Measurements from ENCODE around the gene CKS1B.

DNA sequence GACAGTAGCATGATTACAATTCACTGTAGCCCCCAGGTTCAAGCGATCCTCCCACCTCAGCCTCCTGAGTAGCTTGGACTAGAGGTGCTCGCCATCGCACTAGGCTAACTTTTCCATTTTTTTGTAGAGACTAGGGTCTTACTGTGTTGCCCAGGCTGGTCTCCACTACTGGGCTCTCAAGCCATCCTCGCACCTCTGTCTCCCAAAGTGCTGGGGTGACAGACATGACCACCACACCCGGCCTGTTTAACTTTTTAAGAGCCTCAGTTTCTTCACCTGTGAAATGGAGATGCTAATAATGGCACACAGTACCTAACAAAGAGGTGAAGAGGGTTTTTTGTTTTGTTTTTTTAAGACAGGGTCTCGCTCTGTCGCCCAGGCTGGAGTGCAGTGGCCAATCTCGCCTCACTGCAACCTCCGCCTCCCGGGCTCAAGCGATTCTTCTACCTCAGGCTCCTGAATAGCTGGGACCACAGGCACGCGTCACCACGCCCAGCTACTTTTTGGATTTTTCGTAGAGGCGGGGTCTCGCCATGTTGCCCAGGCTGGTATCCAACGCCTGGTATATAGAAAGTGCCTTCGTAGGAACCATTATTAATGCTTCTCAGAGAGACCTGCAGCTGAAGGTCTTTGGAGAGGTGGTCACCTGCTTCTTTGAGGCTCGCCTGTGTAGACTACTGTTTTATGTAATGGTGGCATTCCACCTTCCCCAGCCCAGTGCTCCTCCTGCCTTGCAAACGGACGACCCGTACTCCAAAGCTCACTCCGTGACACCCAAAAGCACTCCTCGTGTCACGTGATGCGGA lies 38.5 kb upstream of the CKS1B start:
- no peak for TF ChIP-seq OSR1 (CRISPR knock-in tag; IDR thresholded peaks at IDR 0.05)
- TF ChIP-seq BACH2 (CRISPR knock-in tag; IDR thresholded peaks at IDR 0.05; ENCODE audit: borderline replicate concordance) = no peak
- TF ChIP-seq ZFP30 (CRISPR knock-in tag; IDR thresholded peaks at IDR 0.05) = no peak
- no peak for TF ChIP-seq ZNF565 (CRISPR knock-in tag; conservative IDR thresholded peaks at IDR 0.05; ENCODE audit: low read depth)
- no peak for TF ChIP-seq ESRRG (CRISPR knock-in tag; IDR thresholded peaks at IDR 0.05)
- TF ChIP-seq RARB (CRISPR knock-in tag; IDR thresholded peaks at IDR 0.05) = no peak
- TF ChIP-seq, protein P1, sequence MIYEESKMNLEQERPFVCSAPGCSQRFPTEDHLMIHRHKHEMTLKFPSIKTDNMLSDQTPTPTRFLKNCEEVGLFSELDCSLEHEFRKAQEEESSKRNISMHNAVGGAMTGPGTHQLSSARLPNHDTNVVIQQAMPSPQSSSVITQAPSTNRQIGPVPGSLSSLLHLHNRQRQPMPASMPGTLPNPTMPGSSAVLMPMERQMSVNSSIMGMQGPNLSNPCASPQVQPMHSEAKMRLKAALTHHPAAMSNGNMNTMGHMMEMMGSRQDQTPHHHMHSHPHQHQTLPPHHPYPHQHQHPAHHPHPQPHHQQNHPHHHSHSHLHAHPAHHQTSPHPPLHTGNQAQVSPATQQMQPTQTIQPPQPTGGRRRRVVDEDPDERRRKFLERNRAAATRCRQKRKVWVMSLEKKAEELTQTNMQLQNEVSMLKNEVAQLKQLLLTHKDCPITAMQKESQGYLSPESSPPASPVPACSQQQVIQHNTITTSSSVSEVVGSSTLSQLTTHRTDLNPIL (CRISPR knock-in tag; IDR thresholded peaks at IDR 0.05; ENCODE audit: low read depth) = no peak
- TF ChIP-seq ZNF8 (CRISPR knock-in tag; IDR thresholded peaks at IDR 0.05) = no peak
- no peak for TF ChIP-seq TCF4 (CRISPR knock-in tag; IDR thresholded peaks at IDR 0.05; ENCODE audit: borderline replicate concordance)
- no peak for TF ChIP-seq ZFP3 (CRISPR knock-in tag; IDR thresholded peaks at IDR 0.05)
- TF ChIP-seq ARNTL (CRISPR knock-in tag; IDR thresholded peaks at IDR 0.05; ENCODE audit: borderline replicate concordance, low read depth) = no peak
- TF ChIP-seq CSDC2 (CRISPR knock-in tag; IDR thresholded peaks at IDR 0.05) = no peak
- no peak for TF ChIP-seq GLIS3 (CRISPR knock-in tag; IDR thresholded peaks at IDR 0.05)
